Breast epithelium (tissue), 4 donors: ENCODE results near the gene MT2A. TPM values are rescaled to one million over a fixed set of nuclear protein-coding genes. Genes with fewer than 3 reads are reported as not detected.
A peak's percentile ranks its signal among the peaks of the same experiment; 100 is the strongest.

Source experiments
- DNase-seq, 2 donors: peaks; one replicate each; pipeline ENCODE4 v3.0.0-alpha.2; 2019; ENCODE audit warnings: low spot score in 2 of 2
- H3K27ac ChIP-seq, 2 donors: fragments of 200-600 bp; sonication (generic) in 1 of 2; one replicate each; pipeline ENCODE4 v1.5.1; 2016 to 2019; ENCODE audit warnings: mild to moderate bottlenecking in 1 of 2
- H3K27me3 ChIP-seq, 2 donors: fragments of 200-600 bp; sonication (generic) in 1 of 2; one replicate each; pipeline versions ENCODE4 v1.5.1 to v1.6.0; 2017 to 2019; ENCODE audit warnings: control low read depth in 1 of 2, mild to moderate bottlenecking in 1 of 2
- H3K36me3 ChIP-seq: fragments of 200-600 bp; one replicate; pipeline ENCODE4 v1.5.1; 2019
- H3K4me1 ChIP-seq, 2 donors: fragments of 200-600 bp; sonication (generic); one replicate each; pipeline ENCODE4 v1.5.1; 2016 to 2019; ENCODE audit warnings: control low read depth in 1 of 2
- H3K4me3 ChIP-seq, 3 donors: fragments of 200-600 bp; sonication (generic); 1 replicate in 2 of 3; 2 replicates in 1 of 3; pipeline ENCODE4 v1.5.1; 2016 to 2019; ENCODE audit warnings: mild to moderate bottlenecking in 3 of 3, moderate library complexity in 2 of 3
- H3K9me3 ChIP-seq, 2 donors: fragments of 200-600 bp; sonication (generic) in 1 of 2; one replicate each; pipeline ENCODE4 v1.5.1; 2016 to 2019; ENCODE audit warnings: control low read depth in 1 of 2
- POLR2A ChIP-seq: fragments of 450-650 bp; IDR thresholded peaks from one replicate; pipeline ENCODE4 v1.6.1; 2016; ENCODE audit warnings: antibody characterized with exemption, mild to moderate bottlenecking, moderate library complexity
- POLR2AphosphoS5 ChIP-seq, 3 donors: sonication (generic); formaldehyde crosslinking; IDR thresholded peaks; one replicate each; pipeline ENCODE4 v1.6.1; 2017; ENCODE audit warnings: antibody characterized with exemption in 3 of 3
- intact Hi-C: fragments of 100-400 bp; cut with DNase I; formaldehyde crosslinking; loops from one replicate; pipeline ENCODE4 v1.15.1; 2023; ENCODE audit warnings: low total_unique reads
- total RNA-seq, 3 donors: library from RNA; depleted of rRNA; stranded (reverse); fragments of >200 nt; gene quantifications; one replicate each; pipeline ENCODE4 v1.1.0, GENCODE V29; 2016
- TF ChIP-seq, protein P1 (sequence below), 3 donors: fragments of 450-650 bp; IDR thresholded peaks; one replicate each; pipeline ENCODE4 v1.5.1; 2016 to 2017; ENCODE audit warnings: antibody characterized with exemption in 3 of 3, mild to moderate bottlenecking in 3 of 3, moderate library complexity in 3 of 3

MT2A gene
- total RNA-seq, 3 donors from 2014 or later, result 352 to 543 (median 428) TPM

DNA sequence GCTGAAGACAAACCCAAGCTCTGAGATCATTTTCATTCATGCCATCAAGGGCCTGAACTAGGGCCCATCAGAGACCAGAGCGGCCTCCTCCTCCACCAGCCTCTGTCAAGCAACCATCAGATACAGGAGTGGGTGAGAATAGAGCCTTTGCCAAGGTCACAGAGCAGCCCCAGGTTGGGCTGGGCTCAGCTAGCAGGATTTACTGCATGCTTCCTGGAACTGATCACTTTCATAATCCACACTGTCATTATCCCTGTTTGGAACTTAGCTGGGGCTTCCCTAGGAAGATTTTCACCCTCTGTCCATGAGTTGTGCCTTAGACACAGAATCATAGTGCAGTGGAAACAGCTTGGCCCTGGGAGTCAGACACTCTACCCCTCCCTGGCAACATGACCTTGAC lies 38.4 kb upstream of the MT2A start:
- H3K4me3 ChIP-seq, result no peak overlapping the region
- TF ChIP-seq POLR2A (no peak), POLR2AphosphoS5 (IDR thresholded peaks at IDR 0.05) (no peak)
- TF ChIP-seq, protein P1, sequence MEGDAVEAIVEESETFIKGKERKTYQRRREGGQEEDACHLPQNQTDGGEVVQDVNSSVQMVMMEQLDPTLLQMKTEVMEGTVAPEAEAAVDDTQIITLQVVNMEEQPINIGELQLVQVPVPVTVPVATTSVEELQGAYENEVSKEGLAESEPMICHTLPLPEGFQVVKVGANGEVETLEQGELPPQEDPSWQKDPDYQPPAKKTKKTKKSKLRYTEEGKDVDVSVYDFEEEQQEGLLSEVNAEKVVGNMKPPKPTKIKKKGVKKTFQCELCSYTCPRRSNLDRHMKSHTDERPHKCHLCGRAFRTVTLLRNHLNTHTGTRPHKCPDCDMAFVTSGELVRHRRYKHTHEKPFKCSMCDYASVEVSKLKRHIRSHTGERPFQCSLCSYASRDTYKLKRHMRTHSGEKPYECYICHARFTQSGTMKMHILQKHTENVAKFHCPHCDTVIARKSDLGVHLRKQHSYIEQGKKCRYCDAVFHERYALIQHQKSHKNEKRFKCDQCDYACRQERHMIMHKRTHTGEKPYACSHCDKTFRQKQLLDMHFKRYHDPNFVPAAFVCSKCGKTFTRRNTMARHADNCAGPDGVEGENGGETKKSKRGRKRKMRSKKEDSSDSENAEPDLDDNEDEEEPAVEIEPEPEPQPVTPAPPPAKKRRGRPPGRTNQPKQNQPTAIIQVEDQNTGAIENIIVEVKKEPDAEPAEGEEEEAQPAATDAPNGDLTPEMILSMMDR (IDR thresholded peaks at IDR 0.05), result no peak
- DNase-seq, result no peak
- no peaks in the 10 kb centered on the region for H3K9me3 ChIP-seq
- intact Hi-C loops, result no loop called here
- H3K4me1 ChIP-seq, result no peaks in the 10 kb centered on the region
- H3K27me3 ChIP-seq, result no peaks in the 10 kb centered on the region
- H3K36me3 ChIP-seq, result no peaks in the 10 kb centered on the region
- H3K27ac ChIP-seq, result no peak overlapping the region

DNA sequence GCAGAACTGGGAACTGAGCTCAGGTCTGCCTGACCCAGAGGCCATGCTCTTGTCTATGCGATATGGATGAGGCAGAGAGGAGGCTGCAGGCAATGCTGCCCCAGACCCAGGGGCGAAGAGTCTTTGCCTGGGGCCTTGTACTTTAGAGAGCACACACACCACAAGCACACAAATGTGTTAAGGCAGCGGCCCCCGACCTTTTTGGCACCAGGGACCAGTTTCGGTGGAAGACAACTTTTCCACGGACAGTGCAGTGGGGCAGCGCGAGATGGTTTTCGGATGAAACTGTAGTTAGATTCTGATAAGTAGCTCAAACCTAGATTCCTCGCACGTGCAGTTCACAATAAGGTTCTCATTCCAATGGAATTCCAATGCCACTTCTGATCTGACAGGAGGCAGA lies 36.9 kb upstream of the MT2A start:
- intact Hi-C loops, result no loop called here
- Histone ChIP-seq H3K27me3 (no peaks in the 10 kb centered on the region), H3K36me3 (no peaks in the 10 kb centered on the region), H3K27ac (no peak overlapping the region), H3K4me3 (no peak overlapping the region), H3K4me1 (no peaks in the 10 kb centered on the region), H3K9me3 (no peaks in the 10 kb centered on the region)
- TF ChIP-seq POLR2AphosphoS5 (IDR thresholded peaks at IDR 0.05), result no peak
- TF ChIP-seq, protein P1 (IDR thresholded peaks at IDR 0.05), result no peak
- no peak for TF ChIP-seq POLR2A
- DNase-seq, result no peak

DNA sequence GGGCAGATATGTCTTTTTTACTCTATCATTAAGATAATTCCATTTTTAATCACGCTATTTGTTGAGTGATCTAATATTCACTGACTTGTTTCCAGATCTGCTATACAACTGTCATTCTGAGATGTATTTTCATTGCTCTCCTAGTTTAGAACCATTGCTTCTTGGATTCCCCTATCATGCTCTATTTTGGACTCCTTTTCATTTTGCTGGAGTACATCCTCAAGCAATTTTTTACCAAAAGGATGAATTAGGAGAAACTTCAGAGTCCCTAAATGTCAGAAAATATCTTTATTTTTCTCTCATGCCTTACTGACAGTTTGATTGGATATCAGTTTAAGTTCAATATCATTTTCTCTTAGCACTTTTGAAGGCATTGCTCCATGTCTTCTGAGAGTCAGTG lies 33.8 kb upstream of the MT2A start:
- Histone ChIP-seq H3K36me3 (no peaks in the 10 kb centered on the region), H3K9me3 (no peaks in the 10 kb centered on the region), H3K27ac (no peak overlapping the region), H3K4me3 (no peak overlapping the region), H3K27me3 (no peaks in the 10 kb centered on the region), H3K4me1 (no peaks in the 10 kb centered on the region)
- intact Hi-C loops, result no loop called here
- DNase-seq, result no peak
- TF ChIP-seq POLR2AphosphoS5 (IDR thresholded peaks at IDR 0.05), result no peak
- no peak for TF ChIP-seq POLR2A
- TF ChIP-seq, protein P1 (IDR thresholded peaks at IDR 0.05), result no peak

DNA sequence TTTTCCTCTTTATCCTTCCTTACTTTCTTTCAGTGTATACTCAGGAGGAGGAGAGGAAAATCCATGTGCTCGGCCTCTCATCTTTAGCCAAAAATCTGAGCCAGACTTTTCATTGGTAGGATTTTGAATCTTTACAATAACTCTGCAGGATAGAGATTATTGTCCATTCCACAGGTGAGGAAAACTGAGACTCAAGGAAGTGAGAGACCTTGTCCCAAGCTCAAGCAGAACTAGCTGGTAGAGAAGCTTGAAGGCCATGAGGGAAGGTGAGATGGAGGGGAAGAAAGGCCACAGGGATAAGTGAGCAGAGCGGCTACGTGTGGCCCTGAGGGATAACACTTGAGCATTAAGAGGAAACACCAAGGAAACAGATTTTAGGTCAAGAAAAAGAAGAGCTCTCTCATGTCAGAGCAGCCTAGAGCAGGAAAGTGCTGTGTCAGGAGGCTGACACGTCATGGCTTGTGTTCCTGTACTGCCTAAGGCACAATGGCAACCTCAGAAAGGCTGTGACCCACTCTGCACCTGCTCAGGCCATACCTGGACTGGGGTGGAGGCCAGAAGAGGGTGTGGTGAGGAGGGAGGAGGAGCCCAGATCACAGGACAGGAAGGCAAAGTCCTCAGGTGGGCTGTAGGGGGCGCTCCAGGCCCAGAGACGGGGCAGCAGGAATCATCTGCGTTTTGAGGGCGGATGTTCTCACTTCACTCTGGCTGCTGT lies 31.6 kb upstream of the MT2A start:
- intact Hi-C loops, result no loop called here
- Histone ChIP-seq H3K4me3 (no peak overlapping the region), H3K27ac (peak overlapping the region in 1 of 2 donors; percentile 68), H3K27me3 (no peaks in the 10 kb centered on the region), H3K9me3 (no peaks in the 10 kb centered on the region), H3K36me3 (no peaks in the 10 kb centered on the region), H3K4me1 (no peaks in the 10 kb centered on the region)
- TF ChIP-seq POLR2AphosphoS5 (IDR thresholded peaks at IDR 0.05), result peak in 1 of 3 donors; percentile 33
- TF ChIP-seq POLR2A, result no peak
- TF ChIP-seq, protein P1 (IDR thresholded peaks at IDR 0.05), result peak; percentile 68 to 95 (median 91)
- DNase-seq, result peak; percentile 88 to 91

DNA sequence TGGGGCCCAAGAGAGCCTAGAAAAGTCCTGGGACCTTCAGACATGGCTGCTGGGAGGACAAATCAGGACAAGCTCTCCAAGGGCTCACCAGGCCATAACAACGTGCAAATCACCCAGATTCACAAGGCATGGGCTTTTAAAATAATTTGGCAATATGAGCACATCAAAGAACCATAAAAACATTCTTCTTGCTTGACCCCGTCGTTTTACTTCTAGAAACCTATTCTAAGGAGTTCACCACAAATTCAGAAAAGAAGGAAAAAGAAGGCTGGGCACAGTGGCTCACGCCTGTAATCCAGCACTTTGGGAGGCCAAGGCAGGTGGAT lies 31.1 kb upstream of the MT2A start:
- H3K36me3 ChIP-seq, result no peaks in the 10 kb centered on the region
- H3K9me3 ChIP-seq, result no peaks in the 10 kb centered on the region
- H3K4me1 ChIP-seq, result no peaks in the 10 kb centered on the region
- intact Hi-C loops, result no loop called here
- TF ChIP-seq POLR2AphosphoS5 (IDR thresholded peaks at IDR 0.05) (no peak), POLR2A (no peak)
- TF ChIP-seq, protein P1 (IDR thresholded peaks at IDR 0.05), result no peak
- no peak overlapping the region for H3K4me3 ChIP-seq
- no peak for DNase-seq
- no peaks in the 10 kb centered on the region for H3K27me3 ChIP-seq
- H3K27ac ChIP-seq, result peak overlapping the region in 1 of 2 donors; percentile 68
